ENCODE measurements around the gene PPP1R1A.

PPP1R1A gene

GRCh38 chr12:54535474-54535873 is 53.0 kb downstream of the PPP1R1A start:
- DNase-seq (ENCODE audit: low read depth, low spot score) = no peak

DNA sequence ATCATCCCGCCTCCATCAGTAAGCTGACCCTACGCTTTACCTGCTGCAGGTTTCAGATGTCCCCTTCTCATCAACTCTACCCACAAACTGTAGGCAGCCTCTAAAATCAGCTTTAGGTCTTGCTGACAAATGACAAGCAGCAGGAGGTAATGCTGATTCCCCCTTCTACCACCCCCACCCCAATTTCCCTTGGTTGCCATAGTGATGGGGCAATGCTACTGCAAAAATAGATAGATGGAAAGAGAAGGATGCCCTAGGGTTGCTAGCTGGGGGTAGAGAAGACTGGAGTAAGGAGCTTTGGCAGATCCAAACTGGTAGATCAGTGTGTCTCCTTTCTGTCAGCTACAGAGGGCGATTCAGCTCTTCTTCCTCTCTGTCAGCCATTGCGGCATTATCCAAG is 58.9 kb downstream of the PPP1R1A start:
- DNase-seq (ENCODE audit: low read depth, low spot score) = no peak

Measured in activated naive CD8-positive, alpha-beta T cell treated with anti-CD3 and anti-CD28 coated beads, Interleukin-2, amount 50 U/mL, for 16 hours (primary cell).